Measurements from ENCODE around the gene SIN3B.

GRCh38 chr19:16917401-16917800, 88.2 kb downstream of the SIN3B start:
- TF ChIP-seq ZNF274 (IDR thresholded peaks at IDR 0.05; ENCODE audit: low read length) = no peak
- no peak for TF ChIP-seq ZNF274 (tag by site-specific recombination; IDR thresholded peaks at IDR 0.05; ENCODE audit: borderline replicate concordance)
- no peak for TF ChIP-seq ZBTB48 (tag by site-specific recombination; IDR thresholded peaks at IDR 0.05)
- TF ChIP-seq CTCF (tag by site-specific recombination; IDR thresholded peaks at IDR 0.05) = no peak
- TF ChIP-seq ZNF501 (tag by site-specific recombination; IDR thresholded peaks at IDR 0.05) = no peak
- no peak for TF ChIP-seq MZF1 (tag by site-specific recombination; IDR thresholded peaks at IDR 0.05; ENCODE audit: borderline replicate concordance)
- no peak for TF ChIP-seq ZBTB20 (tag by site-specific recombination; IDR thresholded peaks at IDR 0.05)
- no peak for TF ChIP-seq KLF10 (tag by site-specific recombination; IDR thresholded peaks at IDR 0.05)
